GM23338 (cell line): Measurements from ENCODE around the gene IL12B.

Source experiments
- EZH2phosphoT487 ChIP-seq: fragments of 200-600 bp; sonication (generic); IDR thresholded peaks from one replicate; pipeline ENCODE4 v1.8.1; 2018; ENCODE audit warnings: antibody characterized with exemption; ENCODE audit not compliant: unreplicated experiment
- JUNB ChIP-seq: IDR thresholded peaks from one replicate; pipeline ENCODE4 v1.6.1; 2016; ENCODE audit warnings: antibody characterized with exemption; ENCODE audit not compliant: unreplicated experiment
- POLR2AphosphoS5 ChIP-seq: IDR thresholded peaks from 2 replicates; pipeline ENCODE4 v1.6.1; 2016; ENCODE audit warnings: antibody characterized with exemption, low read depth
- REST ChIP-seq: IDR thresholded peaks from one replicate; pipeline ENCODE4 v1.6.1; 2018; ENCODE audit warnings: antibody characterized with exemption; ENCODE audit not compliant: unreplicated experiment
- TF ChIP-seq, protein P1 (sequence below), 2 experiments: fragments of 200-600 bp in 1 of 2; sonication (generic) in 1 of 2; conservative IDR thresholded peaks; 2 replicates each; pipeline versions ENCODE4 v1.5.1 to v1.6.1; 2016 to 2017; ENCODE audit warnings: antibody characterized with exemption in 2 of 2, low read depth in 2 of 2, mild to moderate bottlenecking in 2 of 2, moderate library complexity in 1 of 2

DNA sequence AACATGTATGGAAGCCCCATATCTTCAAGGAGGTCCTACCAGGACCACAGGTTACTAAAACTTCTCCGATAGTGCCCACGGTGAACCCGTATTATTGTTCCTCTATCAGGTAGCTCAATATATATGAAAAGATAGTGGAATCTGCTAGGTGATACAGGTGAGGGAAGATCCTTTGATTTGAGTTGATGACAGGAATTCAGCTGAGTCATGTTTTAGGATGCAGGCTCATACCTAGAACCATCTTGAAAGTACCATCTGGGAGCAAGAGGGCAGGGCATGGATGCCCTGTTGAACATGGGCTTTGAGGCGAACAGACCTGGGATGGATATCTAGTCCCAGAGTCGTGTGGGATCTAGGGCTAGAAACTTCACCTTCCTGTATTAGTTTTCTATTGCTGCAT is 35.4 kb downstream of the IL12B start:
- TF ChIP-seq REST (no peak), JUNB (no peak), POLR2AphosphoS5 (no peak), EZH2phosphoT487 (no peak)
- TF ChIP-seq, protein P1, sequence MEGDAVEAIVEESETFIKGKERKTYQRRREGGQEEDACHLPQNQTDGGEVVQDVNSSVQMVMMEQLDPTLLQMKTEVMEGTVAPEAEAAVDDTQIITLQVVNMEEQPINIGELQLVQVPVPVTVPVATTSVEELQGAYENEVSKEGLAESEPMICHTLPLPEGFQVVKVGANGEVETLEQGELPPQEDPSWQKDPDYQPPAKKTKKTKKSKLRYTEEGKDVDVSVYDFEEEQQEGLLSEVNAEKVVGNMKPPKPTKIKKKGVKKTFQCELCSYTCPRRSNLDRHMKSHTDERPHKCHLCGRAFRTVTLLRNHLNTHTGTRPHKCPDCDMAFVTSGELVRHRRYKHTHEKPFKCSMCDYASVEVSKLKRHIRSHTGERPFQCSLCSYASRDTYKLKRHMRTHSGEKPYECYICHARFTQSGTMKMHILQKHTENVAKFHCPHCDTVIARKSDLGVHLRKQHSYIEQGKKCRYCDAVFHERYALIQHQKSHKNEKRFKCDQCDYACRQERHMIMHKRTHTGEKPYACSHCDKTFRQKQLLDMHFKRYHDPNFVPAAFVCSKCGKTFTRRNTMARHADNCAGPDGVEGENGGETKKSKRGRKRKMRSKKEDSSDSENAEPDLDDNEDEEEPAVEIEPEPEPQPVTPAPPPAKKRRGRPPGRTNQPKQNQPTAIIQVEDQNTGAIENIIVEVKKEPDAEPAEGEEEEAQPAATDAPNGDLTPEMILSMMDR (conservative IDR thresholded peaks at IDR 0.05; ENCODE audit: low read depth in 2 of 2): no peak
